ENCODE measurements around the gene NEUROG1.

The NEUROG1 gene

DNA sequence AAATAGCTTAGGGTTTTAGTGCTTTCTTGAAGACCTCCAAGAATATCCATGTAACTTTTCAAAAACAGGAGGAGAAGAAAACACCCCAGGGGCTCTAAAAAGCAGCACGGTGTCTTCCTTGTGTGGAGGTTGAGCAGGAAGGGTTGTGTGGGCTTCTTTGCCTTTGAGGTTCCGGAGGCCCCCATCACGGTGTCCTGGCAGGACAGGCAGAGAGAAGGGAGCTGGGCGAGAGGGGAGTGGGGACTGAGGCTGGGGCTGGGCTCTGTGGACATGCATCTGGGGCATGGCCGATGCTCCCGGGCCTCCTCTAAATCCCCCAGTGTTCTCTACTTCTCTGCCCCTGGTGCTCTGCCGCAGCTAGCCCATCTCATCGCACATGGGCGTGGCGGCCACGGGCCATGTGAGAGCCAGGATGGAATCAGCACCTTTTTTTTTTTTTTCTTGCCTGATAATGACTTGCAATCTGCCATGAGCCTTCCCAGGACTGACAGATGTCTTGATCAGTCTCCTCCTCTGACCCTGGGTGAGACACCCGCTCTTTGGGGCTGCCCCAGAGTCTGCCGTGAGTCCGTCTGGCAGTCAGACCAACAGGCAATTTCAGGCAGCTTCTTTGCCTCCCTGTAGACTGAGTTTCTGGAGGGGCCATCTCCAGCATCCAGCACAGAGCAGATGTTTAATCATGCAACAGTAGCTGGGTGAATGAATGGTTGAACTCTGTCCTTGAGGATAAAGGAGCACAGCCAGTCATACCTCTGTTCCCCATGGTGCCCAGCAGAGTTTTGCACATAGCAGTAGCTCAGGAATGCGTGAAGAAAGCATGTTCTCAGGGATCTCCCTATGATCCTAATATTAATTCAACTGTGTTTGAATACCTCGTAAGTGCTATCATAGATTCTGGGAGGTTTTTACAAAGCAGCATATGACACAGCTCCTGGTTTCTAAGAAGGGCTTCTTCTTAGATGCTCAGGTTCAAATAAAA, 30.9 kb upstream of the NEUROG1 start:
- Histone ChIP-seq H3K18ac (ENCODE audit: low read depth in 1 of 2, low read length in 2 of 2) (no peak overlapping the region), H3K23ac (ENCODE audit: low read length in 2 of 2) (no peak overlapping the region), H3K4me2 (ENCODE audit: low read length, poor library complexity, severe bottlenecking) (no peak overlapping the region), H3K27me3 (ENCODE audit: control insufficient read depth in 1 of 2, insufficient read depth in 1 of 2, low read length in 2 of 2) (peaks cover 14 to 16% of the 10 kb centered on the region in 2 experiments), H3K4me1 (ENCODE audit: control insufficient read depth, insufficient read depth, low read depth, low read length) (peaks cover 11% of the 10 kb centered on the region), H2BK5ac (ENCODE audit: low read depth, low read length, poor library complexity, severe bottlenecking) (no peak overlapping the region), H3K27ac (ENCODE audit: low read length, poor library complexity, severe bottlenecking) (no peak overlapping the region), H2BK12ac (ENCODE audit: low read length in 2 of 2) (no peak overlapping the region), H2BK15ac (ENCODE audit: low read depth, poor library complexity, severe bottlenecking) (no peak overlapping the region), H2AFZ (ENCODE audit: low read depth, low read length) (no peak overlapping the region), H3K4me3 (ENCODE audit: insufficient read depth in 1 of 2, low read depth in 1 of 2, low read length in 2 of 2) (no peak overlapping the region), H2AK5ac (ENCODE audit: low read length, severe bottlenecking) (no peak overlapping the region), H3K9ac (ENCODE audit: low read length) (no peak overlapping the region), H3K36me3 (ENCODE audit: control insufficient read depth in 1 of 2, insufficient read depth in 2 of 2, low read depth in 1 of 2, low read length in 2 of 2) (no peaks in the 10 kb centered on the region), H2BK120ac (ENCODE audit: low read depth, low read length) (no peak overlapping the region), H4K91ac (ENCODE audit: low read length) (no peak overlapping the region), H3K14ac (ENCODE audit: low read length in 2 of 2) (no peak overlapping the region), H3K4ac (ENCODE audit: low read depth in 1 of 2, low read length in 2 of 2) (no peak overlapping the region), H4K8ac (ENCODE audit: low read length) (no peak overlapping the region), H3K9me3 (ENCODE audit: control insufficient read depth, low read length) (no peaks in the 10 kb centered on the region), H3K79me1 (replicated peaks; ENCODE audit: low read length, poor library complexity, severe bottlenecking) (no peaks in the 10 kb centered on the region)
- 85% methylated on average over 16 of the region's 16 CpGs for WGBS
- DNase-seq, result no peak

DNA sequence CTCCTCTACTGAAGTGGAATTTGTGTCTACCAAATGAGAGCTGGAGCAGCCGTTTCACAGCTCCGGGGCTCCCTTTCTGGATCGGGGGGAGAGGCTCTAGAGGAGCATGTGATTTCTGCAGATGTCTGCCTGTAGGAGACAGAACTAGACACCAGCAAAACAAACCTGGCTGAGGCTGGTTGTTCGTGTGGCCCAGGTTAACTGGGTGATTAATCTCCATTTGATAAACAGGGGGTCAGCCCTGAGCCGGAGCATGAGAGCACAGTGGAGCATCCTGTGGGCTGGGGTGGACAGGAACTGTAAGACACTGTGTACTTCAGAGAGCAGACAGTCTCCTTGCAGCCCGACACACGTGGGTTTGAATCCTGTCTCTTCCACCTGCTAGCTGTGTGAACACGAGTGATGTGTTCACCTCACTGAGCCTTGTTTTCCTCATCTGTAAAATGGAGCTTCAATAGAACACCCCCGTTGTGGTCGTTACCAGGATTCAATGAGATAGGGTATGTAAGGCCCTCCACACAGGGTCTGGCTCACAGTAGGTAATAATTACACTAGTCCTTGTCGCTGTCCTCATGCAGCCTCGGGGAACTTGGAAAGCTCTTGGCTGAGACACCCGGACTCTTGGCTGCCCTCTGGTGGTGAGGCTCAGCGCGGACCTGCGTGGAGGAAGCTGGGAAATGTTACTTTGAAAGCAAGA, 30.1 kb upstream of the NEUROG1 start:
- no peak overlapping the region for H2BK120ac ChIP-seq (ENCODE audit: low read depth, low read length)
- H3K4me1 ChIP-seq (ENCODE audit: control insufficient read depth, insufficient read depth, low read depth, low read length), result peaks cover 9% of the 10 kb centered on the region
- peak; percentile 41 for DNase-seq
- H2AK5ac ChIP-seq (ENCODE audit: low read length, severe bottlenecking), result no peak overlapping the region
- H3K9ac ChIP-seq (ENCODE audit: low read length), result no peak overlapping the region
- H3K4me3 ChIP-seq (ENCODE audit: insufficient read depth in 1 of 2, low read depth in 1 of 2, low read length in 2 of 2), result no peak overlapping the region
- no peak overlapping the region for H3K4me2 ChIP-seq (ENCODE audit: low read length, poor library complexity, severe bottlenecking)
- 32% methylated on average over 16 of the region's 16 CpGs for WGBS
- no peak overlapping the region for H3K4ac ChIP-seq (ENCODE audit: low read depth in 1 of 2, low read length in 2 of 2)
- peaks cover 7 to 16% of the 10 kb centered on the region in 2 experiments for H3K27me3 ChIP-seq (ENCODE audit: control insufficient read depth in 1 of 2, insufficient read depth in 1 of 2, low read length in 2 of 2)
- H2AFZ ChIP-seq (ENCODE audit: low read depth, low read length), result no peak overlapping the region
- no peaks in the 10 kb centered on the region for H3K9me3 ChIP-seq (ENCODE audit: control insufficient read depth, low read length)
- H2BK5ac ChIP-seq (ENCODE audit: low read depth, low read length, poor library complexity, severe bottlenecking), result no peak overlapping the region
- H3K27ac ChIP-seq (ENCODE audit: low read length, poor library complexity, severe bottlenecking), result no peak overlapping the region
- H3K18ac ChIP-seq (ENCODE audit: low read depth in 1 of 2, low read length in 2 of 2), result no peak overlapping the region
- H3K23ac ChIP-seq (ENCODE audit: low read length in 2 of 2), result no peak overlapping the region
- H3K36me3 ChIP-seq (ENCODE audit: control insufficient read depth in 1 of 2, insufficient read depth in 2 of 2, low read depth in 1 of 2, low read length in 2 of 2), result no peaks in the 10 kb centered on the region
- no peak overlapping the region for H4K8ac ChIP-seq (ENCODE audit: low read length)
- no peak overlapping the region for H3K14ac ChIP-seq (ENCODE audit: low read length in 2 of 2)
- H2BK12ac ChIP-seq (ENCODE audit: low read length in 2 of 2), result no peak overlapping the region
- H3K79me1 ChIP-seq (replicated peaks; ENCODE audit: low read length, poor library complexity, severe bottlenecking), result no peaks in the 10 kb centered on the region
- no peak overlapping the region for H4K91ac ChIP-seq (ENCODE audit: low read length)
- H2BK15ac ChIP-seq (ENCODE audit: low read depth, poor library complexity, severe bottlenecking), result no peak overlapping the region

DNA sequence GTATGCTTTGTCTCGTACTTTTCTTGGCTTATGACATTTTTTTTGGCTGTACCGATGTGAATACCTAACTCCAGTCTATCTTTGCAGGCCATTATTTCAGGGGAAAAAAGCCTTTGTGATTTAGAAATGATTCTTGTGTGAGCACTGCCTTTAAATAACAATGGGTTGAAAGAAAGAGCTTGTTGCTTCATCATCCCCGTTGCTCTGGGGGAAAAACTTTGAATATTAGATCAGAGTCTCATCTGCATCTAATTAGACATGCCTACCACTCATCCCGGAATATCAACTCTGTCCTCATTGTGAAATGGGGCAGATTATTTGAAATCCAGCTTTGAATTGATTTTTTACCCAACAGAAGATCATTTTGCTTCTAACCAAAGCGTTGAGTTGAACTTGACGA, 29.5 kb upstream of the NEUROG1 start:
- no peak overlapping the region for H3K23ac ChIP-seq (ENCODE audit: low read length in 2 of 2)
- DNase-seq, result no peak
- H3K18ac ChIP-seq (ENCODE audit: low read depth in 1 of 2, low read length in 2 of 2), result no peak overlapping the region
- no peak overlapping the region for H4K91ac ChIP-seq (ENCODE audit: low read length)
- H2AK5ac ChIP-seq (ENCODE audit: low read length, severe bottlenecking), result no peak overlapping the region
- H3K4me2 ChIP-seq (ENCODE audit: low read length, poor library complexity, severe bottlenecking), result no peak overlapping the region
- no peak overlapping the region for H2AFZ ChIP-seq (ENCODE audit: low read depth, low read length)
- no peak overlapping the region for H3K4ac ChIP-seq (ENCODE audit: low read depth in 1 of 2, low read length in 2 of 2)
- H3K36me3 ChIP-seq (ENCODE audit: control insufficient read depth in 1 of 2, insufficient read depth in 2 of 2, low read depth in 1 of 2, low read length in 2 of 2), result no peaks in the 10 kb centered on the region
- peaks cover 3 to 17% of the 10 kb centered on the region in 2 experiments for H3K27me3 ChIP-seq (ENCODE audit: control insufficient read depth in 1 of 2, insufficient read depth in 1 of 2, low read length in 2 of 2)
- no peak overlapping the region for H2BK12ac ChIP-seq (ENCODE audit: low read length in 2 of 2)
- 52% methylated on average over 6 of the region's 6 CpGs for WGBS
- H3K79me1 ChIP-seq (replicated peaks; ENCODE audit: low read length, poor library complexity, severe bottlenecking), result no peaks in the 10 kb centered on the region
- no peaks in the 10 kb centered on the region for H3K9me3 ChIP-seq (ENCODE audit: control insufficient read depth, low read length)
- H3K14ac ChIP-seq (ENCODE audit: low read length in 2 of 2), result no peak overlapping the region
- no peak overlapping the region for H2BK5ac ChIP-seq (ENCODE audit: low read depth, low read length, poor library complexity, severe bottlenecking)
- H4K8ac ChIP-seq (ENCODE audit: low read length), result no peak overlapping the region
- H3K4me3 ChIP-seq (ENCODE audit: insufficient read depth in 1 of 2, low read depth in 1 of 2, low read length in 2 of 2), result no peak overlapping the region
- no peak overlapping the region for H3K27ac ChIP-seq (ENCODE audit: low read length, poor library complexity, severe bottlenecking)
- H3K9ac ChIP-seq (ENCODE audit: low read length), result no peak overlapping the region
- no peak overlapping the region for H2BK15ac ChIP-seq (ENCODE audit: low read depth, poor library complexity, severe bottlenecking)
- no peak overlapping the region for H2BK120ac ChIP-seq (ENCODE audit: low read depth, low read length)
- H3K4me1 ChIP-seq (ENCODE audit: control insufficient read depth, insufficient read depth, low read depth, low read length), result peaks cover 8% of the 10 kb centered on the region

DNA sequence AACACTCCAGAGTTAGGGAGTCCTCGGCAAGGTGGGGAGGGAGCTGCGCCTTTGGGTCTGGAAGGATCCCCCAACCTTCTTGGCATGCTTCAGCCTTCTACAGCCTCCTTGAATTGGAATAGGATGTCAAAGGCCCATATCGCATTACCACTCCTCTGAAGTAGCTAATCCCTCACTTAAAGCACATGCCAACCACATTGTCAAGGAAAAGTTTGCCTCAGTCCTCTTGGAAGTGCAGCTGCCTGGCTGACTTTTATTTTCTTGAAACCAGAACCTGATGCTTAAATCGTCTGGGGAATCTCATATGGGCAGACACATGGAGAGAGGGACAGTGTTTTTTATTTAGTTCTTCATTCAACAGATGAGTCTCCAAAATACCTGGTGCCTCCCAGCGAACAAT, 28.6 kb upstream of the NEUROG1 start:
- Histone ChIP-seq H3K79me1 (replicated peaks; ENCODE audit: low read length, poor library complexity, severe bottlenecking) (no peaks in the 10 kb centered on the region), H3K4me2 (ENCODE audit: low read length, poor library complexity, severe bottlenecking) (no peak overlapping the region), H3K4me3 (ENCODE audit: insufficient read depth in 1 of 2, low read depth in 1 of 2, low read length in 2 of 2) (no peak overlapping the region), H2AK5ac (ENCODE audit: low read length, severe bottlenecking) (no peak overlapping the region), H3K27ac (ENCODE audit: low read length, poor library complexity, severe bottlenecking) (no peak overlapping the region), H3K9ac (ENCODE audit: low read length) (no peak overlapping the region), H4K8ac (ENCODE audit: low read length) (no peak overlapping the region), H2BK120ac (ENCODE audit: low read depth, low read length) (no peak overlapping the region), H3K14ac (ENCODE audit: low read length in 2 of 2) (no peak overlapping the region), H3K4me1 (ENCODE audit: control insufficient read depth, insufficient read depth, low read depth, low read length) (peaks cover 7% of the 10 kb centered on the region), H2BK5ac (ENCODE audit: low read depth, low read length, poor library complexity, severe bottlenecking) (no peak overlapping the region), H2BK15ac (ENCODE audit: low read depth, poor library complexity, severe bottlenecking) (no peak overlapping the region), H3K27me3 (ENCODE audit: control insufficient read depth in 1 of 2, insufficient read depth in 1 of 2, low read length in 2 of 2) (peaks cover 12 to 23% of the 10 kb centered on the region in 2 experiments), H3K9me3 (ENCODE audit: control insufficient read depth, low read length) (no peaks in the 10 kb centered on the region), H3K4ac (ENCODE audit: low read depth in 1 of 2, low read length in 2 of 2) (no peak overlapping the region), H2BK12ac (ENCODE audit: low read length in 2 of 2) (no peak overlapping the region), H3K23ac (ENCODE audit: low read length in 2 of 2) (no peak overlapping the region), H2AFZ (ENCODE audit: low read depth, low read length) (no peak overlapping the region), H3K36me3 (ENCODE audit: control insufficient read depth in 1 of 2, insufficient read depth in 2 of 2, low read depth in 1 of 2, low read length in 2 of 2) (no peaks in the 10 kb centered on the region), H4K91ac (ENCODE audit: low read length) (no peak overlapping the region), H3K18ac (ENCODE audit: low read depth in 1 of 2, low read length in 2 of 2) (no peak overlapping the region)
- WGBS, result 77% methylated on average over 5 of the region's 5 CpGs
- DNase-seq, result no peak

Measured in mesenchymal stem cell (in vitro differentiated cells and primary cell).